Peyer's patch (tissue), 4 donors: ENCODE results near the gene XIRP2.

Experiments used
- CTCF ChIP-seq, 6 experiments: fragments of 450-650 bp in 4 of 6; fragments of 200-600 bp in 2 of 6; sonication (generic) in 1 of 6; IDR thresholded peaks; one replicate each; pipeline ENCODE4 v1.5.1; 2017 to 2019; ENCODE audit warnings: antibody characterized with exemption in 6 of 6, mild to moderate bottlenecking in 3 of 6, moderate library complexity in 1 of 6
- POLR2A ChIP-seq, 2 donors: fragments of 450-650 bp; IDR thresholded peaks; one replicate each; pipeline ENCODE4 v1.5.1; 2017; ENCODE audit warnings: antibody characterized with exemption in 2 of 2, mild to moderate bottlenecking in 2 of 2, moderate library complexity in 2 of 2

- no peak for TF ChIP-seq POLR2A (IDR thresholded peaks at IDR 0.05)
- no peak for TF ChIP-seq CTCF (IDR thresholded peaks at IDR 0.05)
Measured at GRCh38 chr2:167132906-167133555, 244.8 kb downstream of the XIRP2 start.
